ENCODE results near the gene SCYGR3.

Gene SCYGR3

GRCh38 chr2:227625420-227625819 is 10.8 kb upstream of the SCYGR3 start:
- TF ChIP-seq ZFX (IDR thresholded peaks at IDR 0.05) = no peak
- TF ChIP-seq CTCF (conservative IDR thresholded peaks at IDR 0.05) = no peak

GRCh38 chr2:227623226-227623625 is 8.6 kb upstream of the SCYGR3 start:
- no peak overlapping the region for H3K27ac ChIP-seq
- TF ChIP-seq ZFX (IDR thresholded peaks at IDR 0.05) = no peak

More at GRCh38 chr2:227625420-227625819, 10.8 kb upstream of the SCYGR3 start:
- H3K27ac ChIP-seq = no peak overlapping the region

GRCh38 chr2:227617316-227618230 is 2.9 kb upstream of the SCYGR3 start, which contains the start of gene SCYGR4:
SCYGR4 (plus strand) TSS chr2:227617498; CDS start chr2:227617498, 0 bp downstream.
- no peak within 1 kb of the TSS for H3K27ac ChIP-seq
- TF ChIP-seq CTCF (conservative IDR thresholded peaks at IDR 0.05) (no peak), ZFX (IDR thresholded peaks at IDR 0.05) (no peak)

- TF ChIP-seq ZFX (IDR thresholded peaks at IDR 0.05) = no peak
- no peak for TF ChIP-seq CTCF (conservative IDR thresholded peaks at IDR 0.05)
- no peak overlapping the region for H3K27ac ChIP-seq
These were observed 2.0 kb upstream of the SCYGR3 start for GRCh38 chr2:227616631-227617030.

GRCh38 chr2:227615906-227616305 is 1.3 kb upstream of the SCYGR3 start:
- H3K27ac ChIP-seq = no peak overlapping the region
- TF ChIP-seq ZFX (IDR thresholded peaks at IDR 0.05) (no peak), CTCF (conservative IDR thresholded peaks at IDR 0.05) (no peak)

GRCh38 chr2:227615181-227615580 is 541 bp upstream of the SCYGR3 start:
- no peak overlapping the region for H3K27ac ChIP-seq
- TF ChIP-seq ZFX (IDR thresholded peaks at IDR 0.05) = no peak

- no peak for TF ChIP-seq CTCF (conservative IDR thresholded peaks at IDR 0.05)
- no peak for TF ChIP-seq ZFX (IDR thresholded peaks at IDR 0.05)
These were observed 394 bp downstream of the SCYGR3 start for GRCh38 chr2:227614246-227614645.

GRCh38 chr2:227613272-227613660 is 1.4 kb downstream of the SCYGR3 start:
- no peak overlapping the region for H3K27ac ChIP-seq
- TF ChIP-seq CTCF (conservative IDR thresholded peaks at IDR 0.05) = no peak
- no peak for TF ChIP-seq ZFX (IDR thresholded peaks at IDR 0.05)

More at GRCh38 chr2:227614246-227614645, 394 bp downstream of the SCYGR3 start:
- H3K27ac ChIP-seq = no peak overlapping the region

Measured in C4-2B (cell line).